AG09309 (cell line): ENCODE measurements around the gene ATG7.
"Not testable (repeated sequence)": the region's sequence is repeated elsewhere in the genome, so short reads cannot be mapped to it uniquely, and the experiment has no call there.

ENCODE experiments used
- DNase-seq: peaks from one replicate; pipeline ENCODE4 v3.0.0-alpha.2; 2010; ENCODE audit warnings: low read depth
- H3K4me3 ChIP-seq: 2 replicates; pipeline ENCODE4 v1.5.1; 2011; ENCODE audit warnings: mild to moderate bottlenecking, low read depth, low read length, moderate library complexity; ENCODE audit not compliant: control insufficient read depth
- TF ChIP-seq, protein P1 (sequence below): IDR thresholded peaks from 2 replicates; pipeline ENCODE4 v1.5.1; 2011; ENCODE audit warnings: mild to moderate bottlenecking, low read depth, low read length, inconsistent platforms; ENCODE audit not compliant: insufficient read depth, control insufficient read depth; ENCODE audit errors: missing control alignments

The ATG7 gene

DNA sequence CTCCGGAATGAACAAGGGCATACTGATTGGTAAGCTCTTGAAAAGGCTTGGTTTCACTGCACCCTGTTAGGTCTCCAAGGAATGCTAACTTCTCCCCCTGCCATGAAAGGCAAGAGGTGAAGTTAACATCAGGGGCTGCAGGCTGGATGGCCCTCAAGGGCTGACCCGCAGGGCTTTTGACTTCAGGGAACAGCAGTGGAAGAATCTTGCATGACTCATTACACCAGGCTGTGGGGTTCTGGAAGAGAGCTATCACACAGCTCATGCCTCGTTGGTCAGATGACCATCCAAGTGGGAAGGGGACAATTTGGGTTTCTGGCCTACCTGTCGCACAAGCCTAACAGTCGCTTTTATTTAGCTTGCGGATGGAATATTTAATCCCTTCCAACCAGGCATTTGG, 23.6 kb upstream of the ATG7 start:
- no peak for DNase-seq
- TF ChIP-seq, protein P1, sequence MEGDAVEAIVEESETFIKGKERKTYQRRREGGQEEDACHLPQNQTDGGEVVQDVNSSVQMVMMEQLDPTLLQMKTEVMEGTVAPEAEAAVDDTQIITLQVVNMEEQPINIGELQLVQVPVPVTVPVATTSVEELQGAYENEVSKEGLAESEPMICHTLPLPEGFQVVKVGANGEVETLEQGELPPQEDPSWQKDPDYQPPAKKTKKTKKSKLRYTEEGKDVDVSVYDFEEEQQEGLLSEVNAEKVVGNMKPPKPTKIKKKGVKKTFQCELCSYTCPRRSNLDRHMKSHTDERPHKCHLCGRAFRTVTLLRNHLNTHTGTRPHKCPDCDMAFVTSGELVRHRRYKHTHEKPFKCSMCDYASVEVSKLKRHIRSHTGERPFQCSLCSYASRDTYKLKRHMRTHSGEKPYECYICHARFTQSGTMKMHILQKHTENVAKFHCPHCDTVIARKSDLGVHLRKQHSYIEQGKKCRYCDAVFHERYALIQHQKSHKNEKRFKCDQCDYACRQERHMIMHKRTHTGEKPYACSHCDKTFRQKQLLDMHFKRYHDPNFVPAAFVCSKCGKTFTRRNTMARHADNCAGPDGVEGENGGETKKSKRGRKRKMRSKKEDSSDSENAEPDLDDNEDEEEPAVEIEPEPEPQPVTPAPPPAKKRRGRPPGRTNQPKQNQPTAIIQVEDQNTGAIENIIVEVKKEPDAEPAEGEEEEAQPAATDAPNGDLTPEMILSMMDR = no peak
- no peak overlapping the region for H3K4me3 ChIP-seq

DNA sequence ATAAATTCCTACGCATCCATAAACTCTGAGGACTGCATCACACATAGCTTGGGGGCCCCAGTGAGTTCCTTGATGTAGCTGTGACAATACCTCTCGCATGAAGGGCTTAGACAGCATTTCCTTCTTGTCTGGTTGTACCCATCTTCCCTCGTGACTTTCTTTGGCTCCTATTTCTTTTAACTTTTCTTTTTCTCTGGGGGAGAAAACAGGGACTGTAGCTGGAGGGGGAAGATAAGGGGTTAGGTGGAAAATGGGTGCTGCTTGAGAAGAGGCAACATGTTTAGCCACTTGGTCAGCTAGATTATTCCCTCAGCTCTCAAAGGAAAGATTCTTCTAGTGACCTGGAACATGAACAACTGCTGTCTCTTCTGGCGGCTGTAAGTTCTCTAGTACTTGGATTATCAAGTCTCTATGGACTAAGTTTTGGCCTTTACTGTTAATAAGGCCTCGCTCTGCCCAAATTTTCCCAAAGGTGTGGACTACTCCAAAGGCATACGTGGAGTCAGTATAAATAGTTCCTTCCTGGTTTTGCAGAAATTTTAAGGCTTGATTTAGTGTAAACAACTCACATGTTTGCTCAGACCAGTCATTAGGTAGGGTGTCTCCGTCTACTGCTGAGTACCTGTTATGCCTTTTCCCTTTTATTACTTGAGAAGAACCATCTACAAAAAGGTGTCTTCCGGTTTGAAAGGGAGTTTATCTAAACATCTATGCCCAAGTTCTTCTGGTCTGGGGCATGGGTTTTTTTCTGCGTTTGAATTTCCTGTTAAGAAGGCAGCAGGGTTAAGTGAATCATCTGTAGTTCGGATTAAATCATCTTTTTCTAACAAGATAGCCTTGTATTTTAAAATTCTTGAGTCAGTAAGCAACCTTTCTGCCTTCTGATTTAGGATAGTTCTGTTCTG, 21.0 kb upstream of the ATG7 start:
- TF ChIP-seq, protein P1 = no peak
- no peak for DNase-seq
- no peak overlapping the region for H3K4me3 ChIP-seq

DNA sequence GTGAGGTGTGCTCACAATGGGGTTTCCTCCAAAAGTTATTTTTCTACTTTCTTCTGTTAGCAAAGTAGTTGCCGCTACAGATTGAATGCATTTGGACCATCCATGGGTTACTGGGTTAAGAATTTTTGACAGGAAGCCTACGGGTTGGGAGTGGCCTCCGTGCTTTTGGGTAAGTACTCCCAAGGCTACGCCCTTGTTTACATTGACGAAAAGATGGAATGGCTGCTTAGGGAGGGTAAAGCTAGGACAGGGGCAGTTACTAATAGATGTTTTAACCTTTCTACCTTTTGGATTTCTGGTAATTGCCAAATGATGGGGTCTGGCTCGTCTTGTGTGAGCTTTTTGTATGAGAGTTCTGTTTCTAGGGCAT, 20.4 kb upstream of the ATG7 start:
- H3K4me3 ChIP-seq = no peak overlapping the region
- DNase-seq = no peak
- TF ChIP-seq, protein P1 = no peak

DNA sequence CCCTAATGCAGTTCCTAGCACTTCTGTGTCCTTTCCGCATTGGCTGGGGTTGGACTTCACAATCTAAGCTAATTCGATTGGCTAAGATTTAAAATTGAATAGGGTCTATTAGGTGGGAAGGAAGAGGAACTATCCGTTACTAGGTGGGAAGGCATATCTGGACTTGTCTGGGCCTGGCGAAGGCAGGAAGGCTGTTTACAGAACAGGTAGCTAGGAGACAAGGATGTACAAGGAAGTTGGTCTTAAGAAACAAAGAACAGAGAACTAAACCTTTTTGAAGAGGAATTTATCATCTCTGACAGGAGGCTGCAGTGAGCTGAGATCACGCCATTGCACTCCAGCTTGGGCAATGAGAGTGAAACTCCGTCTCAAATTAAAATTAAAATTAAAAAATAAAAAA, 17.3 kb upstream of the ATG7 start:
- no peak for DNase-seq
- H3K4me3 ChIP-seq = no peak overlapping the region
- TF ChIP-seq, protein P1 = no peak

DNA sequence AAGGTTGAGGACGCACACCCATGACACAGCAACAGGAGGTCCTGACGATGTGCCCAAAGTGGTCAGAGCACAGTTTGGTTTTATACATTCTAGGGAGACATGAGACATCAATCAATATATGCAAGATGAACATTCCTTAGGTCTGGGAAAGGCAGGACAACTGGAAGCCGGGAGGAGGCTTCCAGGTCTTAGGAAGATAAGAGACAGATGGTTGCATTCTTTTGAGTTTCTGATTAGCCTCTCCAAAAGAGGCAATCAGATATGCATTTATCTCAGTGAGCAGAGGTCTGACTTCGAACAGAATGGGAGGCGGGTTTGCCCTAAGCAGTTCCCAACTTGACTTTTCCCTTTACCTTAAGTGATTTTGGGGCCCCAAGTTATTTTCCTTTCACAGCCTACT, 16.7 kb upstream of the ATG7 start:
- not testable (repeated sequence) for H3K4me3 ChIP-seq, DNase-seq

DNA sequence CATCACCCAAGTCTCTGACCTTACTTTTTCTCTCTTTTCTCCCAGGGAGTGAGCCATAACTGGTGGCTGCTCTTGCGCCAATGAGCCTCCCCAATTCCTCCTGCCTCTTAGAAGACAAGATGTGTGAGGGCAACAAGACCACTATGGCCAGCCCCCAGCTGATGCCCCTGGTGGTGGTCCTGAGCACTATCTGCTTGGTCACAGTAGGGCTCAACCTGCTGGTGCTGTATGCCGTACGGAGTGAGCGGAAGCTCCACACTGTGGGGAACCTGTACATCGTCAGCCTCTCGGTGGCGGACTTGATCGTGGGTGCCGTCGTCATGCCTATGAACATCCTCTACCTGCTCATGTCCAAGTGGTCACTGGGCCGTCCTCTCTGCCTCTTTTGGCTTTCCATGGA, 13.2 kb upstream of the ATG7 start:
- TF ChIP-seq, protein P1 = no peak
- H3K4me3 ChIP-seq = no peak overlapping the region
- no peak for DNase-seq

DNA sequence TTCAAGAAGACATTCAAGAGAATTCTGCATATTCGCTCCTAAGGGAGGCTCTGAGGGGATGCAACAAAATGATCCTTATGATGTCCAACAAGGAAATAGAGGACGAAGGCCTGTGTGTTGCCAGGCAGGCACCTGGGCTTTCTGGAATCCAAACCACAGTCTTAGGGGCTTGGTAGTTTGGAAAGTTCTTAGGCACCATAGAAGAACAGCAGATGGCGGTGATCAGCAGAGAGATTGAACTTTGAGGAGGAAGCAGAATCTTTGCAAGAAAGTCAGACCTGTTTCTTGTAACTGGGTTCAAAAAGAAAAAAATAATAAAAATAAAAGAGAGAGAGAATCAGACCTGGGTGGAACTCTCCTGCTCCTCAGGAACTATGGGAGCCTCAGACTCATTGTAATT, 11.7 kb upstream of the ATG7 start:
- no peak overlapping the region for H3K4me3 ChIP-seq
- TF ChIP-seq, protein P1 = no peak
- no peak for DNase-seq
